Embryonic facial prominence (tissue), 1 donor: ENCODE results near the gene TXNDC16.
A peak's percentile ranks its signal among the peaks of the same experiment; 100 is the strongest.
"Not testable (repeated sequence)": the region's sequence is repeated elsewhere in the genome, so short reads cannot be mapped to it uniquely, and the experiment has no call there.

ENCODE experiments used
- DNase-seq: peaks from one replicate; pipeline ENCODE4 v3.0.0-alpha.2; 2016; ENCODE audit errors: extremely low spot score

The TXNDC16 gene

GRCh38 chr14:52552063-52552988 lies at the start of gene TXNDC16, which contains the start of gene GPR137C:
TSS of gene TXNDC16 (minus strand) at chr14:52552505. CDS start at chr14:52543557, 8,948 bp downstream.
TSS of gene GPR137C (plus strand) at chr14:52552836. CDS start at chr14:52553148, 312 bp downstream.
- peak; percentile 99 for DNase-seq

GRCh38 chr14:52599974-52600373 lies 47.7 kb upstream of the TXNDC16 start:
- no peak for DNase-seq

- DNase-seq, result no peak
Measured at GRCh38 chr14:52598568-52598967, 46.3 kb upstream of the TXNDC16 start.

- DNase-seq, result no peak
Measured at GRCh38 chr14:52596861-52597260, 44.6 kb upstream of the TXNDC16 start.

GRCh38 chr14:52596320-52596719 lies 44.0 kb upstream of the TXNDC16 start:
- no peak for DNase-seq

- DNase-seq, result no peak
Measured at GRCh38 chr14:52590318-52590717, 38.0 kb upstream of the TXNDC16 start.

- DNase-seq, result no peak
Measured at GRCh38 chr14:52589646-52590045, 37.3 kb upstream of the TXNDC16 start.

- DNase-seq, result no peak
Measured at GRCh38 chr14:52583544-52583943, 31.2 kb upstream of the TXNDC16 start.

- DNase-seq, result no peak
Measured at GRCh38 chr14:52575858-52576257, 23.6 kb upstream of the TXNDC16 start.

GRCh38 chr14:52568454-52568853 lies 16.1 kb upstream of the TXNDC16 start:
- not testable (repeated sequence) for DNase-seq

GRCh38 chr14:52563120-52563519 lies 10.8 kb upstream of the TXNDC16 start:
- no peak for DNase-seq

- no peak for DNase-seq
Measured at GRCh38 chr14:52558688-52559087, 6.4 kb upstream of the TXNDC16 start.

GRCh38 chr14:52553671-52554575 lies 1.6 kb upstream of the TXNDC16 start:
- peak; percentile 82 for DNase-seq

GRCh38 chr14:52553002-52553670 lies 831 bp upstream of the TXNDC16 start:
- DNase-seq, result no peak

GRCh38 chr14:52551696-52552062 lies 626 bp downstream of the TXNDC16 start:
- DNase-seq, result no peak

- DNase-seq, result no peak
Measured at GRCh38 chr14:52551205-52551604, 1.1 kb downstream of the TXNDC16 start.

GRCh38 chr14:52550661-52551060 lies 1.6 kb downstream of the TXNDC16 start:
- no peak for DNase-seq

GRCh38 chr14:52547526-52547925 lies 4.8 kb downstream of the TXNDC16 start:
- no peak for DNase-seq

GRCh38 chr14:52547027-52547426 lies 5.3 kb downstream of the TXNDC16 start:
- DNase-seq, result no peak

- no peak for DNase-seq
Measured at GRCh38 chr14:52546318-52546670, 6.0 kb downstream of the TXNDC16 start.

- no peak for DNase-seq
Measured at GRCh38 chr14:52545584-52546317, 6.6 kb downstream of the TXNDC16 start.
